GDM1 (cell line): ENCODE results near the gene MAPK8IP1.
A peak's percentile ranks its signal among the peaks of the same experiment; 100 is the strongest.

Source experiments
- DNase-seq: peaks from one replicate; lab custom pipeline; 2025; lab: John Stamatoyannopoulos, UW

MAPK8IP1 gene

GRCh38 chr11:45860348-45860747 lies 25.1 kb upstream of the MAPK8IP1 start:
- no peak for DNase-seq

- no peak for DNase-seq
Measured at GRCh38 chr11:45860764-45861510, 24.5 kb upstream of the MAPK8IP1 start.

- no peak for DNase-seq
Measured at GRCh38 chr11:45864041-45864440, 21.4 kb upstream of the MAPK8IP1 start.

- DNase-seq = no peak
Measured at GRCh38 chr11:45869551-45869950, 15.9 kb upstream of the MAPK8IP1 start.

GRCh38 chr11:45870706-45871105 lies 14.7 kb upstream of the MAPK8IP1 start:
- no peak for DNase-seq

GRCh38 chr11:45871638-45872037 lies 13.8 kb upstream of the MAPK8IP1 start:
- DNase-seq = no peak

- peak; percentile 38 for DNase-seq
Measured at GRCh38 chr11:45872651-45873356, 12.6 kb upstream of the MAPK8IP1 start.

- no peak for DNase-seq
Measured at GRCh38 chr11:45876401-45876800, 9.1 kb upstream of the MAPK8IP1 start.

- no peak for DNase-seq
Measured at GRCh38 chr11:45877221-45877620, 8.2 kb upstream of the MAPK8IP1 start.

- DNase-seq = no peak
Measured at GRCh38 chr11:45877845-45878244, 7.6 kb upstream of the MAPK8IP1 start.

- DNase-seq = no peak
Measured at GRCh38 chr11:45879803-45880686, 5.4 kb upstream of the MAPK8IP1 start.

- DNase-seq = no peak
Measured at GRCh38 chr11:45880772-45881570, 4.5 kb upstream of the MAPK8IP1 start.

GRCh38 chr11:45881708-45882368 lies 3.6 kb upstream of the MAPK8IP1 start:
- no peak for DNase-seq

GRCh38 chr11:45884596-45885185 lies 760 bp upstream of the MAPK8IP1 start:
- DNase-seq = no peak

- no peak for DNase-seq
Measured at GRCh38 chr11:45885921-45886721, 670 bp downstream of the MAPK8IP1 start.

GRCh38 chr11:45886816-45887520 lies 1.5 kb downstream of the MAPK8IP1 start:
- DNase-seq = no peak

- no peak for DNase-seq
Measured at GRCh38 chr11:45887587-45887986, 2.1 kb downstream of the MAPK8IP1 start.

- no peak for DNase-seq
Measured at GRCh38 chr11:45889555-45889954, 4.1 kb downstream of the MAPK8IP1 start.

- no peak for DNase-seq
Measured at GRCh38 chr11:45889966-45890365, 4.5 kb downstream of the MAPK8IP1 start.
